Activated T-cell treated with anti-CD3 and anti-CD28 coated beads, Interleukin-2, amount 50 U/mL, for 24 hours (primary cell): ENCODE measurements around the gene SLC22A16.
"Not testable (repeated sequence)": the region's sequence is repeated elsewhere in the genome, so short reads cannot be mapped to it uniquely, and the experiment has no call there.

Experiments used
- DNase-seq: peaks from one replicate; pipeline ENCODE4 v3.0.0-alpha.2; 2020
- H3K27ac Mint-ChIP-seq: 2 replicates; pipeline ENCODE4 v1.8.0; 2020; ENCODE audit warnings: mild to moderate bottlenecking, mixed read lengths
- H3K27me3 Mint-ChIP-seq: 2 replicates; pipeline ENCODE4 v1.8.0; 2020; ENCODE audit warnings: mixed read lengths
- H3K36me3 Mint-ChIP-seq: 2 replicates; pipeline ENCODE4 v1.8.0; 2020; ENCODE audit warnings: low read depth, mixed read lengths
- H3K4me1 Mint-ChIP-seq: 2 replicates; pipeline ENCODE4 v1.8.0; 2020; ENCODE audit warnings: low read depth, mixed read lengths
- H3K4me3 Mint-ChIP-seq: 2 replicates; pipeline ENCODE4 v1.8.0; 2020; ENCODE audit warnings: mild to moderate bottlenecking, moderate library complexity, mixed read lengths
- H3K9me3 Mint-ChIP-seq: 2 replicates; pipeline ENCODE4 v1.8.0; 2020; ENCODE audit warnings: mixed read lengths

Gene SLC22A16, protein sequence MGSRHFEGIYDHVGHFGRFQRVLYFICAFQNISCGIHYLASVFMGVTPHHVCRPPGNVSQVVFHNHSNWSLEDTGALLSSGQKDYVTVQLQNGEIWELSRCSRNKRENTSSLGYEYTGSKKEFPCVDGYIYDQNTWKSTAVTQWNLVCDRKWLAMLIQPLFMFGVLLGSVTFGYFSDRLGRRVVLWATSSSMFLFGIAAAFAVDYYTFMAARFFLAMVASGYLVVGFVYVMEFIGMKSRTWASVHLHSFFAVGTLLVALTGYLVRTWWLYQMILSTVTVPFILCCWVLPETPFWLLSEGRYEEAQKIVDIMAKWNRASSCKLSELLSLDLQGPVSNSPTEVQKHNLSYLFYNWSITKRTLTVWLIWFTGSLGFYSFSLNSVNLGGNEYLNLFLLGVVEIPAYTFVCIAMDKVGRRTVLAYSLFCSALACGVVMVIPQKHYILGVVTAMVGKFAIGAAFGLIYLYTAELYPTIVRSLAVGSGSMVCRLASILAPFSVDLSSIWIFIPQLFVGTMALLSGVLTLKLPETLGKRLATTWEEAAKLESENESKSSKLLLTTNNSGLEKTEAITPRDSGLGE

DNA sequence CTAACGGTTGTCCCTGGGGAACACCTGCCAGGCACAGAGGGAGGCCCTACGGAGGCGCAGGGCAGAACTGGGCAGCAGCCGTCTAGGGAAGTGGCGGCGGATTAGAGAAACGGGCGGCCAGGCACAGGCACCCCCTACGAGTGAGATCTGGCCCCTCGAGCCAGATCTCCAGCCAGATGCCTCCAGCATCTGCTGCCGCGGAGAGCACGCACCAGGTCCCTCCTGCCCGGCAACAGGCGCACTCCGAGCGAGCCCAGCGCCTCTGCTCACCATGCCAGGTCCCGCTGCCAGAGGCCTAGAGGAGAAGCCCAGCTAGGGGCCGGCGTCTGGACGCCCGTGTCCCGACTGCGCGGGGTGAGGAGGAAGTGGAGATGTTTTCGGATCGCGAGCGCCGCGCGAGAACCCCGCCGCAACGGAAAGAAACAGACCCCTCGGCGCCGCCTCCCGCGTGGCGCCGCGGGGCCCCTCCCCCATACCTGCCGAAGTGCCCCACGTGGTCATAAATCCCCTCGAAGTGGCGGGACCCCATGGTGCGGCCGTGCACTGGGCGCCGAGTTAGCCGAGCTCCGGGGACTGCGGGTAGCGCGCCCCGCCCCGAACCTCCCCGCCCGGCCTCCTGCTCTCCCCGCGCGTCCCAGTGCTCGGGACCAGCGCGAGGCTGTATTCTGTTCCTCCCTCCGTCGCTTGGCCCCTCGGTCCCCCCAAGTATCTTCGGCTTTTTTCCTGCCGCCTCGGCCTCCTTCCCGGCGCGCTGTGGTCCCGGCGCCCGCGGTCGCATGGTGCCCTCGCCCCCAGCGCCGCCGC, at the start of gene SLC22A16:
Gene SLC22A16 (minus strand): TSS at position 568 of the 804 bp plus-strand sequence. CDS start 39 bp downstream, at position 529.
- Mint-ChIP-seq H3K9me3 (no peaks in the 10 kb centered on the region), H3K27ac (no peak within 1 kb of the TSS), H3K36me3 (no peaks in the 10 kb centered on the region), H3K4me3 (peak within 1 kb of the TSS; percentile 62), H3K4me1 (peaks cover 10% of the 10 kb centered on the region), H3K27me3 (peaks cover 57% of the 10 kb centered on the region)
- no peak for DNase-seq

DNA sequence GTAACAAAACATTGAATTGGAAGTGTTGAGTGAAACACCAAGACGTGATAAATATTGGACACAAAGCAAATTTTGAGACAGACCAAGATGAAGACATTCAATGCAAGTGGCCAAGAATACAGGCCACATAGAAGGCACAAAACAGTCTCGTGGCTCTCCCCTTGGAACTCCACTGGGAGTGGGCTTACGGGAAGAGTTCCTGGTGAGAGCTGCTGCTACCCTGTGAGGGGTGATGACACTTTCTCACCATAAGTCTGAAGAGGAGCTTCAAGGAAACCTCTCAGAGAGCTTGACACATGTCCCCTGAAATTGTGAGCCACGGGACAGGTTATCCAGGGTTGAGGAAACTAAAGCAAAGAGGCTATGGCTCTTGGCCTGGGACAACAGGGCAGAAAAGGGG, 48.6 kb upstream of the SLC22A16 start:
- H3K27me3 Mint-ChIP-seq = no peaks in the 10 kb centered on the region
- no peak overlapping the region for H3K27ac Mint-ChIP-seq
- no peak for DNase-seq
- no peaks in the 10 kb centered on the region for H3K9me3 Mint-ChIP-seq
- H3K36me3 Mint-ChIP-seq = no peaks in the 10 kb centered on the region
- H3K4me1 Mint-ChIP-seq = peaks cover 14% of the 10 kb centered on the region
- no peak overlapping the region for H3K4me3 Mint-ChIP-seq

DNA sequence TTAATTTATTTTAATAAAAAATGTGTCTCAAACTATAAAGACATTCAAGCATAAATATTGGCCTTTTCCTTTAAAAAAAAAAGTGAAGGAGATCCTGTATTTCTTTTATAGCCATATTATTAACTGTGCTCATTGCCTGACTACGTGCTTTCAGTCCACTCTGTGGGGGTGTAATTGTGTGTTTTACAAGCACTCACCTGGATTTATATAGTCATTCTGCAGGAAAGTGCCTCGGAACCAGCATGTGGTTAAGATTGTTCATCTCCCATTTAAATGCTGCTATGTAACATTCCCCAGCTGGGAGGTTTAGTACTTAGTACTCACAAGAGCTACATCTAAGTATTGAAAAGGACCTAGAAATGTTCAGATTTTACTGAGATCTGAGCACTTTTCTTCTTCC, 47.9 kb upstream of the SLC22A16 start:
- Mint-ChIP-seq H3K36me3 (no peaks in the 10 kb centered on the region), H3K4me3 (no peak overlapping the region), H3K27ac (no peak overlapping the region), H3K4me1 (peaks cover 12% of the 10 kb centered on the region), H3K9me3 (no peaks in the 10 kb centered on the region), H3K27me3 (peaks cover 4% of the 10 kb centered on the region)
- DNase-seq = no peak

DNA sequence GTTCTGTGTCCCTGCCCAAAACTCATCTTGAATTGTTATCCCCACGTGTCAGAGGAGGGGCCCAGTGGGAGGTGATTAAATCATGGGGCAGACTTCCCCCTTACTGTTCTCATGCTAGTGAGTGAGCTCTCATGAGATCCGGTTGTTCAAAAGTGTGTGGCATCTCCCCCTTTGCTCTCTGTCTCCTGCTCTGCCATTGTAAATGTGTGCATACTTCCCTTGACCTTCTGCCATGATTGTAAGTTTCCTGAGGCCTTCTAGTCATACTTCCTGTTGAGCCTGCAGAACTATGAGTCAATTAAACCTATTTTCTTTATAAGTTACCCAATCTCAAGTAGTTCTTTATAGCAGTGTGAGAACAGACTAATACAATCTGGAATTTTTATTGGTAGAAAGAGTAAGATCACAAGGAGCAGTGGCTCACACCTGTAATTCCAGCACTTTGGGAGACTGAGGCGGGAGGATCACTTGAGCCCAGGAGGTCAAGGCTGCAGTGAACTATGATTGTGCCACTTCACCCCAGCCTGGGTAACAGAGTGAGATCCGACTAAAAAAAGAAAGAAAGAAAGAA, 47.1 kb upstream of the SLC22A16 start:
- Mint-ChIP-seq H3K27me3 (peaks cover 4% of the 10 kb centered on the region), H3K27ac (no peak overlapping the region), H3K4me1 (peaks cover 7% of the 10 kb centered on the region), H3K4me3 (no peak overlapping the region), H3K36me3 (no peaks in the 10 kb centered on the region), H3K9me3 (no peaks in the 10 kb centered on the region)
- no peak for DNase-seq

DNA sequence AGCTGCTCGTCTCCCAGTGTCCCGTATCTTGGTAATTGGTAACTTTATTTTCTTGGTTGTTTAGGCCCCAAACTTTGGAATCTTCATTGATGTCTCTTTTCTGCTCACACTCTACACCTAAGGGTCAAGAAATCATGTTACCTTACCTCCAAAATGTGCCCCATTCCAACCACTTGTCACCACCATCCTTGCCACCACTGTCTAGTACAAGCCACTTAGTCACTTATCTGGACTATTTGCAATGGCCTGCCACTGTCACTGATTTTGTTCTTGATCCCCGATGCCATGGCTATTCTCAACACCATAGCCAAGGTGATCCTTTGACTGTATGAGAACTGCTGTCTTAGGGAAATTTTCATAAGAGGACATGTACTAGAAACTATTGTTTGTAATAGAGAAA, 46.0 kb upstream of the SLC22A16 start:
- no peaks in the 10 kb centered on the region for H3K36me3 Mint-ChIP-seq
- no peak overlapping the region for H3K27ac Mint-ChIP-seq
- H3K27me3 Mint-ChIP-seq = peaks cover 6% of the 10 kb centered on the region
- no peak overlapping the region for H3K4me3 Mint-ChIP-seq
- DNase-seq = no peak
- no peaks in the 10 kb centered on the region for H3K9me3 Mint-ChIP-seq
- peaks cover 3% of the 10 kb centered on the region for H3K4me1 Mint-ChIP-seq

DNA sequence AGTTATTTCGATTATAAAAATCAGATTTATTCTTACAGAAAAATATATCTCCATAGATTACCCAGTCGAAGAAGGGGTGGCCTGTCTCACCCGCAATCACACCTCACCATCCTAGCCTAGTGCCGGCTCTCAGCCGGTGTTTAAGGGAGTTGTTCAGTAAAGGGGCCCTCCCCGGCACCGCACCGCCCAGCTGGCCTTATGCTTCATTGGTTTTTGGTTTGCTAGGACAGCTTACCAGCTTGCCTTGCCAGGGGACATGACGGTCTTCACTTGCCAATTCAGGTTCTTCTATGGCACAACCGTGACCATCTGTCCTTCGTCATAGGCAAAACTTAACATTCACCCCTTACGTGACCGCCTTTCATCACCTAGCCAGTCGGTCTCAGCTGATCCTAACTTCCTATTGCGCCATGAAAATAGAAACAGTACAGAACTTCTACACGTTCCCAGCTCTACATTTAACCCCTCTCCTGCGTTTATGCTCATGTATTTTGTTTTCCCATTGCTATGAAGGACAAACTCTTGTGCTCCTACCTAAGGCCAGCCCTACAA, 44.7 kb upstream of the SLC22A16 start:
- no peaks in the 10 kb centered on the region for H3K9me3 Mint-ChIP-seq

DNA sequence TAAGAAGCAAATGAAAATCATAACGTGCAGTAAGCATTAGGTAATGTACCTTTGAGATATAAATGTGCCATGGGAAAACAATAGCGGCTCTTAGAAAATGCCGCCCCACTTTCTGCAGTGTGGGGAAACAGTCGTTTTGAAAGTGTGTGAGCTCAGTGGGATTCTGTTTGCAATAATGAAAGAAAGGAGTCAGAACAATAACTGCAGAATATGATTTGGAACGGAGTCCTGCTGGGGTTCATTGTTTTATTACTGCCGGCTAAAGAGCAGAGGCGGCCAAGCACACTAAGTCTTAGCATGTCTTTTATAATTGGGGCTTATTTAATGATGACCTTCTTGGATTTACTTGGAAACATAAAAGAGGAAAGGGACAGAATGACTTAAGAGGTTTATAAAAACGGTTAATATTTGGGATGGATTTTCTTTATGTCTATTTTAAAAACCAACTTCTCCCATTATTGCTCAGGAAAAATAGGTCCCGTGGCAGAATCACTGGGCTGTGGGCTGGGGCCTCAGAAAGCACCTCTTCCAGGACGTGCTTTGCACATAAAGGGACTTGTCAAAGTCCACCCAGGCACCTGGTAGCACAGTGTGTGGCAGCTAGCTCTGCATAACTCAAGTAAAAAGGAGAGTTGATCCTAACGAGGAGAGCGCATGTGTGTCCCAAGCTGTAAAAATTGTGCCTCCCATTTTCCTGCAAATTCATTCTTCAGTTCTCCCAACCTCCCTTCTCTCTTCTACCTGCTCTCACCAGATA, 44.0 kb upstream of the SLC22A16 start:
- Mint-ChIP-seq H3K9me3 (no peaks in the 10 kb centered on the region), H3K27me3 (peaks cover 6% of the 10 kb centered on the region), H3K4me3 (no peak overlapping the region), H3K36me3 (no peaks in the 10 kb centered on the region), H3K4me1 (peaks cover 3% of the 10 kb centered on the region), H3K27ac (no peak overlapping the region)
- no peak for DNase-seq

More for the DNA sequence above, 44.7 kb upstream of the SLC22A16 start:
- Mint-ChIP-seq H3K4me3 (no peak overlapping the region), H3K27ac (no peak overlapping the region), H3K27me3 (peaks cover 6% of the 10 kb centered on the region), H3K36me3 (no peaks in the 10 kb centered on the region), H3K4me1 (peaks cover 3% of the 10 kb centered on the region)
- DNase-seq = no peak

DNA sequence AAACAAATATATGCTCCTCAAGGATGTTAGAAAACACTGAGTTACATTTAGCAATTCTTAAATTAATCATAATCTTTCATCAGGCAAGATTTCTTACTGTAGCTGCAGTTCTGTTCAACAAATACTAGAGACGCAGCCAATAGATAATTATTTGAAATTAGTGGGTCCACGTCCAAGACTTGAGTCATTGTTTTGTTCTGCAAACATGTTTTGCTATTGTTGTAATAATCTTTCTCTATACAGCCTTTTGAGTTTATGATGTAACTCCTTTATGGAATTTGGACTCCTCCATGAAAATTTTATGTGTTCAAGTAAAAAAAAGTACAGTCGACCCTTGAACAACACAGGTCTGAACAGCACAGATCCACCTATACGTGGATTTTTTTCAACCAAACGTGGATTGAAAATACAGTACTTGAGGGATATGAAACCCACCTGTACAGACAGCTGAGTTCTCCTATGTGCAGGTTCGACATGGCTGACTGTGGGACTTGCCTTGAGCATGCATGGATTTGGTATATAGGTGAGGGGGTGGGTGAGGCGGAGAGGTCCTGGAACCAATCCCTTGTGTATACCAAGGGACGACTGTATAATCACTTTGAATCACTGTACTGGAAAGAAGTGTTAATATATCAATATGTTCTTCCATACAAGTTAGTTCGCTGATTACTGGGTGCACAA, 41.3 kb upstream of the SLC22A16 start:
- Mint-ChIP-seq H3K4me3 (no peak overlapping the region), H3K4me1 (peaks cover 3% of the 10 kb centered on the region), H3K9me3 (no peaks in the 10 kb centered on the region), H3K36me3 (no peaks in the 10 kb centered on the region), H3K27me3 (peaks cover 6% of the 10 kb centered on the region), H3K27ac (no peak overlapping the region)
- DNase-seq = no peak

DNA sequence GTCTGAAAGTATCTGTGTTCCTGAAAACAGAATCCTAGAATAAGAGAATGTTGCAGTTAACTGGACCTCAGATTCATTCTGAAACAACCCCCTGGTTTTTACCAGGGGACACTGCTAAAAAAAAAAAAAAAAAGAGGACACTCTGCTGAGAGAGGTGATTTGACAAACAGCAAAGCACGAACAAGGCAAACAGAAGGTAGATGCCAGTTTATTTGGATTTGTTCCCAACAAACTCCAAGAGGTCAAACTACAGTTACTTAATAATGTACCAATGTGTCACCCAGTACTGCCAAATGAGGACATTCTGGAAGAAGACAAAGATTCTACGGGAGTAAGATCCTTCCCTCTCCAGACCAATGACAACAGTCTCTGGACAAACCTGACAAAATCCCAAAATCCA, 40.6 kb upstream of the SLC22A16 start:
- no peaks in the 10 kb centered on the region for H3K36me3 Mint-ChIP-seq
- H3K9me3 Mint-ChIP-seq = no peaks in the 10 kb centered on the region
- H3K4me3 Mint-ChIP-seq = no peak overlapping the region
- DNase-seq = no peak
- H3K27ac Mint-ChIP-seq = no peak overlapping the region
- peaks cover 3% of the 10 kb centered on the region for H3K4me1 Mint-ChIP-seq
- H3K27me3 Mint-ChIP-seq = peaks cover 8% of the 10 kb centered on the region

DNA sequence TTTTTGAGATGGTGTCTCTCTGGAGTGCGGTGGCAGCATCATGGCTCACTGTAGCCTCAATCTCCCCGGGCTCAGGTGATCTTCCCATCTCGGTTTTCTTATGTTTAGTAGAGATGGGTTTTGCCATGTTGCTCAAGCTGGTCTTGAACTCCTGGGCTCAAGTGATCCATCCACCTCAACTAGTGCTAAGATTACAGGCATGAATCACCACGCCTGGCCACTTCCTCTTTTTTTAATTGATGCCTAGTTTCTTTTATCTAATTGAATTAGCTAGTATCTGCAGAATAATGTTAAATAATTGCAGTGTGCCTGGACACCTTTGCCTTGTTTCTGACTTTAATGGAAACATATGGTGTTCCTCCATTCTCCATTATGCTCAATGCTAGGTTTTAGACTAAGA, 38.4 kb upstream of the SLC22A16 start:
- no peaks in the 10 kb centered on the region for H3K36me3 Mint-ChIP-seq
- no peaks in the 10 kb centered on the region for H3K9me3 Mint-ChIP-seq
- no peak overlapping the region for H3K4me3 Mint-ChIP-seq
- H3K27ac Mint-ChIP-seq = no peak overlapping the region
- H3K27me3 Mint-ChIP-seq = peaks cover 26% of the 10 kb centered on the region
- no peak for DNase-seq
- H3K4me1 Mint-ChIP-seq = peaks cover 2% of the 10 kb centered on the region

DNA sequence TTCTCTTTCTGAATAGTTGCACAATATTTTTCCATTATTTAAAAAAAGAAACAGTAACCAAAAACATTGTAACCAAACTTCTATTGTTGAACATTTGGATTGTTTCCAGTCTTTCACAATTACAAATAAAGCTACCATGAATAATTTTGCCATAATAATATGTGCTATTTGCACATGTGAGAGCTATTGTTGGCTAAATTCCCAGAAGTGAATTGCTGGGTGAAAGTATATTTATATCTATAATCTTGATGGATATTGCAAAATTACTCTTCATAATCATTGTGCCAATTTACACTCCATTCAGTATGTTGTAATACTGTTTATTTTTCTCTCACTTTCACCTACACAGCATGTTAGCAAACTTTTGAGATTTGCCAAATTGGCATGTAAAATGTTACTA, 36.6 kb upstream of the SLC22A16 start:
- H3K36me3 Mint-ChIP-seq = no peaks in the 10 kb centered on the region
- no peak for DNase-seq

DNA sequence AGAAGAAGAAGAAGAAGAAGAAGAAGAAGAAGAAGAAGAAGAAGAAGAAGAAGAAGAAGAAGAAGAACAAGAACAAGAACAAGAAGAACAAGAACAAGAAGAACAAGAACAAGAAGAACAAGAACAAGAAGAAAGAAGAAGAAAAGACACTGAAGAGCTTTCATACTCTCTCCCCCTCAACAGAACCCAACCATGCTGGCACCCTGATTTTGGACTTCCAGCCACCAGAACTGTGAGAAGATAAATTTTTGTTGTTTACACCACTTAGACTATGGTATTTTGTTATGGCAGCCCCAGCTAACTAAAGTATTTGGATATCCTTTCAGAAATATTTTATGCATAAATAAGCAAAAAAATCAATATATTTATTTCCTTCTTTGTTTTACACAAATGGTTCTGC, 36.1 kb upstream of the SLC22A16 start:
- peaks cover 30% of the 10 kb centered on the region for H3K27me3 Mint-ChIP-seq

More for the DNA sequence above, 36.6 kb upstream of the SLC22A16 start:
- Mint-ChIP-seq H3K27ac (no peak overlapping the region), H3K27me3 (peaks cover 33% of the 10 kb centered on the region), H3K9me3 (no peaks in the 10 kb centered on the region), H3K4me3 (no peak overlapping the region), H3K4me1 (peaks cover 7% of the 10 kb centered on the region)

DNA sequence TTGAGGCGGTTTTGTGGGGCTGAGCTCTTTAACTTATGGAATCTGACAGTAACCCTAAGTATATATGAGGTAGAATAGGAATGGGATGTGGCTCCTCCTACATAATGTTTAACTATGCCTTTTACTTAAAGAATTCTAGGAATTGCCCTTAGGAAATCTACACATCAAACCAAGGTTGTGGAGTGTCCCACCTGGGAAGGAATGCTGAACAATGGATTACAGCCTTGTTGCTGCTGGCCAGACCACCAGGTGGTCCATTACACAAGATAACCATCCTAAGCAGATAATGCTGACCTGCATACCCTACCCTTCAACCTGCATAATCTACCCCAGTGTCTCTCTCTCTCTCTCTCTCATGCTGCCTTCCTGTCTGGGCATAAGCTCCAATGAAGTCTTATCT, 35.0 kb upstream of the SLC22A16 start:
- H3K4me3 Mint-ChIP-seq = no peak overlapping the region
- H3K4me1 Mint-ChIP-seq = peaks cover 7% of the 10 kb centered on the region
- H3K27ac Mint-ChIP-seq = no peak overlapping the region
- DNase-seq = no peak
- peaks cover 30% of the 10 kb centered on the region for H3K27me3 Mint-ChIP-seq
- H3K36me3 Mint-ChIP-seq = no peaks in the 10 kb centered on the region
- H3K9me3 Mint-ChIP-seq = no peaks in the 10 kb centered on the region

More for the DNA sequence above, 36.1 kb upstream of the SLC22A16 start:
- not testable (repeated sequence) for H3K27ac Mint-ChIP-seq, H3K4me3 Mint-ChIP-seq, H3K9me3 Mint-ChIP-seq, H3K36me3 Mint-ChIP-seq, DNase-seq, H3K4me1 Mint-ChIP-seq
